Activated CD4-positive, alpha-beta T cell treated with anti-CD3 and anti-CD28 coated beads for 48 hours (primary cell): ENCODE results near the gene RELCH.

Experiments used
- DNase-seq: peaks from one replicate; pipeline ENCODE4 v3.0.0-alpha.2; 2020

The RELCH gene

DNA sequence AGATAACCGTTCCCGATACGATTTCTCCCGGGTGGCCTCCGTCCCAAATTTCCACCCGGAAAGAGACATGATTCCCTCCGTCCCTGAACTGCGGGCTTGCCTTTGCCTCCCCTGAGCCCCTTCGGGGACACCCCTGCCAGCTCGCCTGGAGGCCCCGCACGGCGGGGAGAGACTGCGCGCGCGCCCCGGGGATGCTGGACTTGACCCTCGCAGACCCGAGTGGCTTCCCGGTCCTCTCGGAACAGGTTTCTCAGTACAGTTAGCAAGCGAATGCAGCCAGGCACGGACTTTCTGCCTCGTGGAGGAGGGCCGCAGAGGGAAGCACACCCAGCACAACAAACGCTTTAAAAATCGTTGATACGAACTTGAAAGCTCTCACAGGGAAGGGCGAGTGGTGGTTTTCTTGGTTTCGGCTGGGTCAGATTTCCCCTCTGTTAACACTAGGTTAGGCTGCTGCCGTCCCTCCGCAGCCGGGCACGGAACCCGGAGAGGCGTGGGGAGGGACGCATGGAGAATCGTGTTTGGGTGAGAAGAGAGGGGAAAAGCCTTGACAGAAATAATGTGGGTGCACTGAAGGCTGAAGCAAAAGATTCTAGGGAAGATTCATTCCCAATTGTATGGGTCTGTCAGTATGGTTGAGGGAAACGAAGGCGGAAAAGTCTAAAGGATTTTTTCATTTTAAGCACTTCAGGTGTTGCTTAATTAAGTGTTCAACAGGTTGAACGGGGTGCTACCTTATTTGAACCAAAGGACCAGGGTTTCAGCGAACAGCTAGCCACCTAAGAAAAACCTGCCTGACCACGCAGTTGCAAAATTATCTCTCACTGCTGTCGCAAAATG lies 139.0 kb downstream of the RELCH start:
- DNase-seq, result peak; percentile 44

DNA sequence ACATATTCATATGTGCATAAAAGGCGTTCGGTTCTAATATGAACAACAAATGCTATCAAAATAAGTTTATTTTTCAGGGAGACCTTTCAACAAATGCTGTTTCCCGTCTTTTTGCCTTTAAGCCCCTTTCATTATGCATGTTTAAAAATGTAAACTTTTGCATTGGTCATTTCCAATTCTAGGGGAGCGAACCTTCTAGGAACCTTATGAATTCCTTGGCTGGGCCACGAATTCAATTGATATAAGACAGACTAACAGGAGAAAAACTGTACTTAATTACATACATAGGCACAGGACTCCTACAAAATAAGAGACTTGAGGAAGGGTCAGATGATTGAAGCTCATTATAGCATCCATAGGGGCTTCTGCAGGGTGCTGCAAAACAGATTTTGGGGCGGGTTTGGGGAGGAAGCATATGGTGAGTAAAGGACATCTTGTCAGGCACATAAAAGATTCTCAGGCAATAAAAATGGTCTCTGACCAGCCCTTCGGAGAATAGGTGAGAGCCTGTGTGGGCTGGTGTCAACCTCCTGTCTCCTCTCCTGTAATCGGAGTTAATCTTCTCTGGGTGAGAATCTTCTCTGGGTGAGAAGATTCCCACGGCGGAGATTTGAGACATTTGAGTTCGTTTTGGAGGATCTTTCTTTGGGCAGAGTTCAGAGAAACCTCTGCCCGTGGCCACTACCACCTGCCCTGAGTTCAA lies 139.7 kb downstream of the RELCH start:
- DNase-seq, result no peak

DNA sequence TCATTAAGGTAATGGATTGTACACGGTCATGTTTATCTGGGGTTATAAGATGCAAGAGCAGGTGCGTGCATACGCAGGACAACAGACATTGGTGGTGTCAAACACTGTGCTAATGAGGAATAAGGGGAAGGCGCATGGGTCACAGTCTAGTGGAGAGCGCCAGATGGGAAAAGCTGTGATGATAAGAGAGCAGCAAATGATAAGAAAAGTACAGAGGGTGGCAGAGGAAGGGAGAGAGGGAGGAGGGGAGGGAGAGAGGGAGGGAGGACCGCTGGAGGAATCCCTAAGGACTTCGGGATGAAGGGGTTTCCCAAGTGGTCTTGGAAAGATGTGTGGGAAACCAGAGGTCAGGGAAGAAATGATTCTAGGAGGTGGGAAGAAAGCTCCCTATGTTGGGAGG lies 140.9 kb downstream of the RELCH start:
- no peak for DNase-seq

DNA sequence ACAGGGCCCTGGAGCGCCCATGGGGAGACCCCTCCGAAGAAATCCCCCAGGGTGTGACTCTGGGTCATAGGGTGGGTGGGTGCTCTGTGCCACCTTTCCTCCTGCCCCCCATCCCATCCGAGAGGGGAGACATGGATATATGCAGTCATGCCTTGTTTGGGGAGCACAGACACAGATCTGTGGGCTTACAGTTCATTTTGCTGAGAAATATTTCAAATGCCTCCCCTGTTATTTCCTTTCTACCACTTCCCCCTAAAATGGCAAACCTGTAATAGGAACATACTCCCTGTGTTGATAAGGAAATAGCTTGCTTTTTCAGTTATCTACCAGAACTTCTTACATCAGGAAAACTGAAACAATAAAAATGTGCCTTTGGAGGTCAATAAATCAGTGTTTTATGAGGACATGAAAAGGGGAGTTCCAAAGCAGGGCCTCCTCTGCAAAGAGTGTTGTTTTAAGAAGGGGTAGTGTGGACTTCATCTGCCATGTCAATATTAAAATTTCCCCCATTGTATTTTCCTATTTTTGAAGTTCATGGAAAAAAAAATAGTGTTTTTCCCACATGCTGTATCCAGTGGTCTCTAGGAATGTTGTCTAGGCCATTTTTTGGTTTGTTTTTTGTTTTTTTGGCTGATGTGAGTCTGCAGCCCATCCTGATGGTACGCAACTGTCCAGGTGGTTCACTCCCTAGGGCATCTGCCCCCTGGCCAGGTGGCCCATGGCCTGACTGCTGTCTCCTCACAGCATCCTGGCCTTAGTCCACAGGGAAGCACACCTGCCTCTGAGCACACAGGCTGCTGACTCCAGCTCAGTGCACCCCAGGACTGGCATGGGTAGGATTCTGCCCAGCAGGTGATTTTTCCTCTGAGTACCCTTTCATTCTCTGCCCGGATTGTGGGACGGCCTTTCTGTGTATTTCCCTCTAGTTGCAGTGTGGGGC lies 141.8 kb downstream of the RELCH start:
- no peak for DNase-seq

DNA sequence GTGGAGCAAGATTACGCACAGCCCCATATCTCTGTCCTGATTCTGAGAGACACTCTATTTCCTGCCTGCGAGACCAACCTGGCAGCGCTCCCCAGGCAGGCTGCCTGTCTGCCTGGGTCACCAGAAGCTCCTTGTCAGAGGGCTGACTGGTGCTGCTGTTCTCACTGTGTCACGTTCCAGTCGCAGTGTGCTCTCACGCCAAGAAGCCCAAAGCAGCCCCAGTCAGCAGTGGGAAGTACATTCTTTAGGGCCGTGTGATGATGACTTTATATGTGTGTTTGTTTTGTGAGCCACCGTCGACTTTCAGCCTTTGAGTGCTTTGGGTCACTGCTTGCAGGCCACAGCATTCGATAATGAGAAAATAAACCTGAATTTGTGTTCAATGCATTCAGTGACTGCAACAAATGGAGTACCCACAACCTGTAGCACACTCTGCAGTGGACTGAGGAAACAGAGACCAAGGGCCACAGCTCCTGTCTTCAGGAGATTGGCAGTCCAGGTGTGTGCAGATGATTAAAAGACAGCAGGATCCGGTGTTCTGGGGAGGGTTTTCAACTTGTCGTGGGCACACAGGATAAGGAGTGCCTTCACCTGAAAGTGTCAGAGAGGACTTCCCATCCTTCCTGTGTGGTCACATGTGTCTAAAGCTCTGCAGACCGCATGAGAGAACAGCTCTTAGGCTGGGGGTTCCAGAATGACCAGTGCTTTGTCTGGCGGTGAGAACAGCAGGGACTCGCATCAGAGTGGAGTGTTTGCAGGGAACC lies 142.8 kb downstream of the RELCH start:
- peak; percentile 66 for DNase-seq

DNA sequence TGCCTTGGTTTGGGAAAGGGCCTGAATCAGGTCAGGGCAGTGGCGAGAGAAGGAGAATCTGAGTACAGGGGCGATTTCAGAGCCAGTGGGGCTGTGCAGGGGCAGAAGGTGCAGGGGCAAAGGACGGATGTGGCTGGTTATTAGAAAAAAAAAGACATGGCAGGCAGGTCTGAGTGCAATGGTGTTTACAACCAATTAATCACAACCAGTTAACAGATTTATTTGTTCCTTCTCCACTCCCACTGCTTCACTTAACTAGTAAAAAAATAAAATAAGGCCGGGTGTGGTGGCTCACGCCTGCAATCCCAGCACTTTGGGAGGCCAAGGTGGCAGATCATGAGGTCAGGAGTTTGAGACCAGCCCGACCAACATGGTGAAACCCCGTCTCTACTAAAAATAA lies 143.6 kb downstream of the RELCH start:
- DNase-seq, result no peak

DNA sequence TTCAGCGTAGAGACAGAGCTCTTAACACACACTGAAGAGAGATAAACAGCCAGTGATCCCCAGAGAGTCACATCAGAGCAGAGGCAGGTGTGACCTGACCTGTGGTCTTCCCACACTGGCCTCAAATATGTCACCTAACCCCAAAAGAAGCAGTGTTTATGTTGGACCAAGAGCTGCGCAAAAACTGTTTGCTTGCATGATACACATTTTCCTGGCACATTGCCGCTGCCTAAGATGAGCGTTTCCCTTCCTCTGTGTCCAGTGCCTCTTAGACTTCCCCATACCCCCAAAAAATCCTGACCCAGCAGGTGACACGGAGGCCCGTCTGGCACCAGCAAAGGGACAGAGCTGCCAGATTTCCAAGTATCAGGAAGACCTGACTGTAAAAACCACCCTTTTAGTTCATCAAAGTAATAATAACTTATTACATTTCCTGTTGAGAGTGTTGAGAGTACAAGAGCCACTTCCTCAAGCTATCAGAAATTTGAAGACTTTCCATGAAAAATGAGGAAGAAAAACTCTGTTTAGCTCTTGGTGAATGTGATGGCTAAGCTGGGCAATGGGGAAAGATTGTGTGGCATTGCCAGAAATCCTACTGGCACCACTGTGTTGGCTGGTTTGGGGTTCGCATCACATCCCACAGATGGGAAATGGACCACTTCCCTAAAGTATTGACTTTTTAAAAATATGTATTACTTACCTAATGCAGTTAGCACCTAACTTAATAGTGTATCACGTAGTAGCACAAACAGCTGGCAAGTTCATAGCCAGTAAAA lies 144.7 kb downstream of the RELCH start:
- DNase-seq, result no peak

DNA sequence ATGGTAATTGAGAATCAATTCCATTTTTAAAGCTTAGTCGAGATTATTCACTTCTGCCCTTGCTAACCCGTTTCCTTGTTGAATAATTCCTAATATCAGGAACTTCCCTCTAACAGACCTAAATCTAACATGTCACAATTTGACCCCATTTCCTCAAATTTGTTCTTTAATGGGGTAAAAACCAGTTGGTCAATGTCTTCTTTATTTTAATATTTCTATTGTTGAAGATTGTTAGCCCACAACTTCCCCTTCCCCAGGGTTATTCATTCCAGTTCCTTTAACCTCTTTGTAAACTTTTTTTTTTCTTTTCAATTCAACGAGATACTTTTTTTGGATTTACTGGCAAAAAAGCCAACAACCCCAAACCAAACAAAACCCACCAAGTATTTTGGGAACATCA lies 145.4 kb downstream of the RELCH start:
- DNase-seq, result no peak

DNA sequence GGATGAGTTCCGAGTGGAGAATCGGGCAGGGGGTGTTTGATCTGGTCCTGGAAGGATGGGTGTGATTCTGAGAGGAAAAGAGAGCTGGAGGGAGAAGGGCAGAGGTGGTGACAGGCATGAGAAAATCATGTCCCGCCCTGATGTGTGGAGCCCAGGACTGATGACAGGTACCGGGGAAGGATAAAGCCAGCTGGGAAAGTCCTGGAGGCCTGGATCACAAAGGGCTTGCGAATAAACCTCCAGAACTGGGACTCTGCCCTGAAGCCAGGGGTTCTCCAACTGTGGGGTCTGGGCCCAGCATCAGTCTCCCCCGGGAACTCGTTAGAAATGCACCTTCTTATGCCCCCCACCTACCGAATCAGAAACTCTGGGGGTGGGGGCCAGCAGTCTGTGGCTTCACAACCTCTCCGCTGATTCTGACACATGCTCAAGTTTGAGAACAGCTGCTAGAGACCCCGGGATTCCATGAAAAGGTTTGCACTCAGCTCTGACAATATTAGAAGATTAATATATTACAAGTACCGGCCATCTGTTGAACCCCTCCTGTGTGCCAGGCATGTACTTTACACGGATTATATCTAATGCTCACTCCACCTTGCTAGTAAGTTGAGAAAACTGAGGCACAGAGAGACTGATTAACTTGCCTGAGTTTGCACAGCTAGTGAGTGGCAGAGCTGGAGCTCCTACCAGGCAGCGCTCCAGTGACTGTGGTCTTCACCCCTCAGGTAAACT lies 146.1 kb downstream of the RELCH start:
- DNase-seq, result no peak

DNA sequence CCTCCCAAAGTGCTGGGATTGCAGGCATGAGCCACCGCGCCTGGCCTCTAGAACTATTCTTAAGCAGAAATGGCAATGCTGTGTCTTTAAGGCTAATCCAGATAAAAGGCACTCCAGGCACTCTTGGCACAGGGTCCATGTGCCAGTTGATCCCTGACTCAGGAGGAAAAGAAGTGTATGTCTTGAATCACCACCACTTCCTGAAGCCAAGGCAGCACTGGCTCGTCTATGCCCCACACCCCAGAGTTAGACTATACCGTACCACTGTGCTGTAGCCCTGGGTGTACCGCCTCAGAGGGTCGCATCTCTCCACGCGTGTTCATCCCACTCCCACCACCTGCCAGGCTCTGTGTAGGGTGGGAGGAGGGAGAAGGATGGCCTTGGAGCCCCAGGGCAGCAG lies 147.1 kb downstream of the RELCH start:
- DNase-seq, result no peak

DNA sequence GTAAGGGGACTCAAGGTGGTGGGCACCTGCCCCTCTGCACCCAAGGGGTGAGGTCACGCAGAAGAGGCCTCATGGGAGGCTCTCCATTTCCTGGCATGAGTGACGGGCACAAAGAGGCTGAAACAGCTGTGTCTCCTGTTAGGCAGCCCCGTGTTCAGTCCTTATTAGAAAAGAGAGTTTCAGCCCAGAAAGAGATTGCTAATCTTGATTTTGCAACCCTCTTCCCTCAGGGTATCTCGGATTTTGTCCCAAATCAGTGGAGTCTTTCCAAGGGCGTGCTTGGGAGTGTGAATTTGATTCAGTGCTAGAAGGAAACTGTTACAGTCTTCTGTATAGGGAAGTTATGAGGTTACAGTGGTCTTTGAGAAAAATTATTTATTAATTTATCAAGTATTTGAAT lies 148.4 kb downstream of the RELCH start:
- DNase-seq, result no peak

DNA sequence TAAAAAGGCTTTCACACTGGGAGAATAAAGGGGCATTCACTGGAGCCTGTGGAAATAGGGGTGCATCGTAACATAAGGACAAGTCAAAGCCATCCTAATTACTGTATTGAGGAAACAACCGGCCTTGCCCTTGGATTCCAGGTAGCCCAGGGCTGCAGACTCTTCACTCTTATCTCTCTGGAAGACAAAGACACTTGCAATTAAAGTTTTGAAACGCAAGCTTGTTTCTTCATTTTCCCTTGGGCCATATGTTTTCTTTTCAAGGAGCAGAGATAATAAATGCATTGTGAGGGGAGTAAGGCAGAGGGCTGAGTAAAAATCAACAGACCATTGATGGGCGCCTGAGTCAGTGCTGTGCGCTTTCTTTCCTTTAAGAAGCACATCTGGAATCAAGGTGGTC lies 149.6 kb downstream of the RELCH start:
- DNase-seq, result no peak

DNA sequence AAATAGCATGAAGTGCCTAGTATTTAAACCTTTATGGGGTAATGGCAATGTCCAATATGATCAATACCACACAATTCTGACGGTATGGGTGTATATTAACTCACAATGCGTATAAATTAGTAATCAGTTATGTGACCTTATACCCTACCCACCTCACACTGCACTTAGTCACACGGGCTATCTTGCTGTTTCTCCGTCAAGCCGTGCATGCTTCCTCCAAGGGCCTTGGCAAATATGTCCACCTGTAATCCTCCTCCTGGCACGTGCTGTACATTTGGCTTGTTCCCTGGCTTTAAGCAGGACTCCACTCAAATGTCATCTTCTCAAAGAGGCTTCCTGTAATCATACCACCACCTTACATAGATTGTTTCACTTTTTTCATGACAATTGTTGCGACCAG lies 150.3 kb downstream of the RELCH start:
- DNase-seq, result no peak

DNA sequence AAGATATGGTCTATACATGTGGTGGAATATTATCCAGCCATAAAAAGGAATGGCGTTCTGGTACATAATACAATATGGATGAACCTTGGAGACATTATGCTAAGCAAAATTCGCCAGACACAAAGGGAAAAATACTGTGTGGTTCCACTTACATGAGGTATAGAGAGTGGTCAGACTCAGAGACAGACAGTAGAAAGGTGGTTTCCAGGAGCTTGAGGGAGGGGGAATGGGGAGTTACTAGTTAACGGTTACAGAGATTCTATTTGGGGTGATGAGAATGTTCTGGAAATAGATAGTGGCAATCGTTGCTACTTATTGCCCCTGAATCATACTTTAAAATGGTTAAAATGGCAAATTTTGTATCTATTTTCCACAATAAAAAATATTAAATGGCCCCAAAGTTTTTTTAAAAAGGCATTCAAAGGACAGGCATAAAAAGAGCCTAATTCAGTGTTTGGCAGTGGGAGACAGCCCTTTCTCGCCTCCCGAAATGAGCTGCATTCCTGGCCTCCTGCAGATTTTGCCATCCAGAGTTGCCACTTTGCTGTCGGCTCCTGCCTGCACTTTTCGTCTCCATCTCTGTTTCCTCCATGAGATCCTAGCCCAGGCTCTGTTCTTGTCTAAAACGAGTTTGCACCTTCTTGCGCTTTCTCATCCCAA lies 151.5 kb downstream of the RELCH start:
- no peak for DNase-seq

DNA sequence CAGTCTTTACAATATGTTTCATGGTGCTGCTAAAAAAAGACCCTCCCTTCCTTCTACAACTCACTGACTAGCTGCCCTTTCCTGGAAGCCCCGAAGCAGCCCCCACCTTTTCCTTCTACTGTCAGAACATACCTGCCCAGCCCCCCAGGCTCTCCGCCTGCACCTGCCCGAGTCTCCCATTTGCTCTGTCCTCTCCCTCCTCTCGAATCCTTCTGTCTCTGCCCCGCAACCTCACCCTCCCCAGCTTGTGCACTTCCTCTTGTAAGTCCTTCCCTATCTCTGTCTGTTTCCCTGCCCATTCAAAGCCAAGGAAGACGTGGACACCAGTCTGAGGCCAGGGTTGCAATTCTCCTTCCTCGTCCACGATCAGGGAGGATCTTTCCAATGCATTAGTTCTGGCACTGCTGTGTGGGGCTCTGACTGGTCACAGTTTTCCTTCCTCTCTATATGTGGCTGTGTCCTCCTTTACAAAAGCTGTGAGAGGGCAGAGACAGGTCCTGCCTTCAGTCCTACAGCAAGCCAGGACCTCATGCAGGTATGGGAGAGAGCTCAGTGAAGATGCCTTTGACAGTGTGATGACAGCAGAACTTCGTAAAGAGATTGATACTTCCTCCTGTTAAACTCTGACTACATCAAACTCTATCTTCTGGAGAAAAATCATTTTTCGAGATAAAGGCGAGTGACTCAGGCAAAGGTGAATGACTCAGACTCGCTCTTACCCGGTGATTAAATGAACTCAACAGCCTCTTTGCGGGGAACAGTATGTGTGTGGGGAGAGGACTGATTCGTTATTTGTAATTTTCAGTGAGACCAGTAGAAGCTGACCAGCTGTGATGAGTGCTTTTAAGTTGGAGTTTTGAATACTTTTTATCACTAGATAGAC lies 152.3 kb downstream of the RELCH start:
- peak; percentile 50 for DNase-seq

DNA sequence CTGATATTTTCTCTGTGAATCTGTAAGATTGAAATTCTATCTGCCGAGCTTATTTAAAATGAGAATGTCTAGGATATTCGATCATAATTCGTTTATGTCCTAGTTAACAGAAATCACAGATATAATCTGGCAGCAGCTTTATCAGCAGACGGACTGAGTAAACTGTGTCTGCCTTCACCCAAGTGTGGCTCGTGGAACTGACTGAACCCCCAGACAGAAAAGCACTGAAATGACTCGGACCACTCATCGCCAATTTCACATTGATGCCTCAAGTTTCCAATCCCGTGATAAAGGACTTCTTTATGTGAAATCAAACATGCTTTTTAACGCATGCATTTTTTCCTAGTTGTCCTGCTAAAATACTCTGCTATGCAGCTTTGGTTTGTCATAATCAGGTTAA lies 153.9 kb downstream of the RELCH start:
- no peak for DNase-seq

DNA sequence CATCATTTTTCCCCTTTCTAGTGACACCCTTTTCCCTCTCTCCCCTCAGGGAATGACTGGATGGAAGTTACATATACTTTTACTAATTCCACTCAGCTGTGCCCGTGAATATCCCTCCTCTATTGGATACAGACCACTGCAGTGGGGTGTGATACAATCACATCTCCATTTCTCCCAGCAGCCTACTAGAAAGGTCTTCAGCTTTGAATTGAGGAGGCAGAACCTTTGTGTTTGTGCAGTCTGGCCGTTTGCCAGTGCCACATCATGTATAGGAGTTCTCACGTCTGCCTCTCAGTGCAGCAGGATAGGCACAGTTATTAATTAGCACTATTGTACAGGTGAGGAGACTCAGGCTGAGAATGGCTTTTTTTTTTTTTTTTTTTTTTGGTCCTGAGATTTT lies 154.4 kb downstream of the RELCH start:
- no peak for DNase-seq

DNA sequence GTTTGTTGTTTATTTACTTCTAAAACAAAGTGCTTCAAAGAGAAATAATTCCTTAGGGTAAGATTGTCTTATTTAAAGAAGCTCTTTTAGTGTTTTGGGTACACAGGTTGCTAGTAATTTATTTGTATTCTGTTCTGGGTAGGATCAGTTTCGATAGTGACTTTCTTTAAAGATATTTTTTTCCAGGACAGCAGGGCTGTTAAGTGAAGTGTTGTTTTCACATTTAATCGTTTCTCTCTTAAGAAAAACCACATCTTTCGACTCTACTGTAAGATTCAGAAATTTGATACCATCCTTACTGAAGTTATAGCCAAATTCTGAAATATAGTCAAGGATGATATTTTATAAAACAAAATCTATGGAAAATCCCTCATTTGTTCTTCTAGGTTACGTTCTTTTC lies 155.8 kb downstream of the RELCH start:
- no peak for DNase-seq

DNA sequence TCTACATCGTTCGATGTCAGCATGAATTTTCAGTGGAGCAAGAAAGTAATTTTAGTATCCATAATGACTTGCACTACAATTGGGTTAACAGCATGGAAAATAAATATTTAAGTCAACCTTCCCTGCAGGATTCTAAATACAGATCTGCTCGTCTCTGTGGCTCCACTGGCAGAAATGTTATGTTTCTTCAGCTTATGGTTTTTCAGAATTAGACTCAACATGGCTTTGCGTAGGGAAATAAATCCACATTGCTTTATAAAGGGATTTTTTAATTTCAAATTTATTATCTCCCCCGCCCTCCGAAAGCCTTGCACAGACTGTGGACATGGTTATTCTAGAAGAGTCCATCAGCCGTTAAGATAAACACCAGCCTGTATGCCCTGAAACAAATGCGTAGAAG lies 156.3 kb downstream of the RELCH start:
- DNase-seq, result no peak

DNA sequence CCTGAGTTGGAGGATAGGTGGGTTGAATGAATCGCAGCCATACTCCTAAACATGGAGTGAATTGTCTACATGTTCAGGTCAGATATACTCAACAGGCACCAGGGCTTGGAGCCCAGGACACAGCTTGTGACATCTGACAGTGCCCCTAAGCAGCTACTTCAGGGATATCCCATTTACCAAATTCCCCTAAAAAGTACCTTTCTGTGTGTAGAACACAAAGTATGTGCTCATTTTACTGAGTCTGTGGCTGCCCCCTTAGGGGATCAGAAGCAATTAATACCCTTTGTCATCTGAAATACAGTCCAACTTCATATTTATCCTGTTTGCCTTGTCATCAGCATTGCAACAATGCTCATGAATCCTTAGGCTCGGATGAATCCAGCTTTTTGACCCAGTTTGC lies 158.9 kb downstream of the RELCH start:
- no peak for DNase-seq
